ENCODE results near the gene POLE. TPM values are rescaled to one million over a fixed set of nuclear protein-coding genes. Genes with fewer than 3 reads are reported as not detected.

Gene POLE
- polyA plus RNA-seq, 6 donors from 2014 or later, result 1.7 to 8.2 (median 2.6) TPM; not detected in 1

DNA sequence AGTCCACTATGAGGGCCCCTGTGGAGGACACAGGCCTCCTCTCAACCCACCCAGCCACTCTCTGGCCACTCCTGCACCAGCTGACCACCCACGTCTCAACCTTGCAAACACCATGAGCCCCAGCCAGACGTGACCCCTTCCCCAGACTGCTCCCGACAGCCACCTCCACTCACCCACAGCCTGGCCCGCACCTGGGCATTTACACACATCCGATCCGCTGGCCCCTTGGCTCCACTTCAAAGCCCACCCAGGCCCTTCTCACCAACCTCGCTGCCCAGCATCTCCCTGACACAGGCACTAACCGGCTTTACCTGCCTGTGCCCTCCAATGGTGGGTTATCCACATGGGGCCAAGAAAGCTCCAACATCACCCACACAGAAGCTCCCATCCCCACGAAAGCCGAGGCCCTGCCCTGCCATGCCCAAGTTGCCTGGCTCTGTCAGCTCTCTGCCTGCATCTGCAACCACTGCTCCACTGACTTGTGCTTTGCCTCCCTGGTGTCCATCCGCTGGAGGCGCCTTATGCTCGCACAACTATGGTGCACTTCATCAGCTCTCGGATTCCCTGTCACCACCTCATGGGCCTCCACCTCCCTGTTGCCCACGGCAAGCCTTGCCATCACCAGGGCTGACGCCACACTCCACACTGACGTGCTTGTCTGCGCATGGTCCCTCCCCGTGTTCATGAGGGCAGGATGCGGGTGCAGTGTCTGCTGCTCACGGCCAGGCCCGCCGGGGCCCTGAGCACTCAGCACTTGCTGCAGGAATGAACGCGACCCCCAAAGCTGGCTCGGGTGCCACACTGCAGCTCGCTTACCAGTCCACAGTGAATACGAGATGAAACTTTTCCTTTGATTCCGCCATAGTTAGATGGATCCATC lies 51.8 kb downstream of the POLE start:
- DNase-seq (no peak), ATAC-seq (ENCODE audit: low read depth in 2 of 2) (no peak)
- Mint-ChIP-seq H3K4me1 (peaks cover 10 to 16% (median 11%) of the 10 kb centered on the region in 3 donors), H3K9me3 (no peaks in the 10 kb centered on the region), H3K27ac (peak overlapping the region in 2 of 6 donors; percentile 57 to 85), H3K27me3 (no peaks in the 10 kb centered on the region), H3K36me3 (peaks cover 20 to 37% of the 10 kb centered on the region in 2 donors), H3K4me3 (peak overlapping the region in 3 of 8 donors; percentile 5 to 63 (median 22))

GRCh38 chr12:132634411-132634990 lies 52.6 kb downstream of the POLE start:
- Mint-ChIP-seq H3K4me3 (peak overlapping the region in 1 of 8 donors; percentile 25), H3K27me3 (no peaks in the 10 kb centered on the region), H3K27ac (peak overlapping the region in 2 of 6 donors; percentile 33 to 95), H3K36me3 (peaks cover 28 to 45% of the 10 kb centered on the region in 2 donors), H3K4me1 (peaks cover 5 to 16% (median 11%) of the 10 kb centered on the region in 3 donors), H3K9me3 (no peaks in the 10 kb centered on the region)
- ATAC-seq (ENCODE audit: low read depth in 2 of 2), result no peak
- DNase-seq, result no peak

DNA sequence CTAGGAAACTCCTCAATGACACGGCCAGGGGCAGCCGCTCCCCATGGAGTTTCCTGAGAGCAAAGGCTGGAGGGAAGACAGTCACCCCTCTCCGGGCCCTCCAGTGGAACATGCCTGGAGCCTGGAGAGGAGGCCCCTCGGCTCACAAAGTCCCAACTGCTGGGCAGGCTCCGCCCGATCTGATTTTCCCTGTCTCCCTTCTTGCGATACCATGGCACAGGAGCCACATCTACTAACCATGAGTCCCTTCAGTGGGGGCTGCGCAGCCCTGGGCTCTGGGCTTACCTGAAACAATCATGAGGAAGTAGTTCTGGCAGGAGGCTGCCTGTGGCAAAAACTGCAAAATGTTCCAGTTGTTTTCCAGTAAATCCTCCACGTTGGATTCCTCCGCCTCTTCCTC lies 53.2 kb downstream of the POLE start:
- ATAC-seq (ENCODE audit: low read depth in 2 of 2), result no peak
- peaks cover 34 to 47% of the 10 kb centered on the region in 2 donors for H3K36me3 Mint-ChIP-seq
- peaks cover 5 to 16% (median 10%) of the 10 kb centered on the region in 3 donors for H3K4me1 Mint-ChIP-seq
- H3K4me3 Mint-ChIP-seq, result no peak overlapping the region
- no peaks in the 10 kb centered on the region for H3K9me3 Mint-ChIP-seq
- H3K27me3 Mint-ChIP-seq, result no peaks in the 10 kb centered on the region
- H3K27ac Mint-ChIP-seq, result peak overlapping the region in 2 of 6 donors; percentile 29 to 67
- DNase-seq, result no peak

DNA sequence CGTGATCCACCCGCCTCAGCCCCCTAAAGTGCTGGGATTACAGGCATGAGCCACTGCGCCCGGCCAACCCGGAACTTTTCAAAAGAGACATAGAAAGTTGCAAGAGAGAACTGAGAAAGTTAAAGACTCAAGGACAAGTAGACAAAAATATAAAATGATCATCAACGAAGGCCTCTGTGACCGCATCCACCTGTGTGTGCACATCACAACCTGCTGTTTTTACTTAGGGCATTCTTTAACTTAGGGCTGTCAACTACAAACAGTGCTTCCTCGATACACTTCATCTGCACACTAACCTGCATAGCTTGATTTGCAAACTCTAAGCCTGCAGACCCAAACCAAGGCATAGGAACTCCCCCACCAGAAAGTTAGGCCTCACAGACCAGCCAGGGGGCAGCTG lies 53.7 kb downstream of the POLE start:
- peak overlapping the region in 3 of 8 donors; percentile 16 to 35 (median 20) for H3K4me3 Mint-ChIP-seq

GRCh38 chr12:132632521-132633228 lies 54.5 kb downstream of the POLE start:
- Mint-ChIP-seq H3K27me3 (no peaks in the 10 kb centered on the region), H3K4me3 (peak overlapping the region in 4 of 8 donors; percentile 16 to 42 (median 28)), H3K4me1 (peaks cover 5 to 16% (median 8%) of the 10 kb centered on the region in 3 donors), H3K9me3 (no peaks in the 10 kb centered on the region), H3K27ac (peak overlapping the region in 3 of 6 donors; percentile 53 to 84 (median 79)), H3K36me3 (peaks cover 38 to 47% of the 10 kb centered on the region in 2 donors)
- peak; percentile 42 for DNase-seq
- peak; percentile 73 to 76 for ATAC-seq (ENCODE audit: low read depth in 2 of 2)

More for the DNA sequence above, 53.7 kb downstream of the POLE start:
- Mint-ChIP-seq H3K4me1 (peaks cover 5 to 16% (median 8%) of the 10 kb centered on the region in 3 donors), H3K27me3 (no peaks in the 10 kb centered on the region), H3K27ac (peak overlapping the region in 4 of 6 donors; percentile 53 to 84 (median 73)), H3K9me3 (no peaks in the 10 kb centered on the region), H3K36me3 (peaks cover 38 to 47% of the 10 kb centered on the region in 2 donors)
- DNase-seq (no peak), ATAC-seq (ENCODE audit: low read depth in 2 of 2) (peak in 1 of 2 donors; percentile 10)

DNA sequence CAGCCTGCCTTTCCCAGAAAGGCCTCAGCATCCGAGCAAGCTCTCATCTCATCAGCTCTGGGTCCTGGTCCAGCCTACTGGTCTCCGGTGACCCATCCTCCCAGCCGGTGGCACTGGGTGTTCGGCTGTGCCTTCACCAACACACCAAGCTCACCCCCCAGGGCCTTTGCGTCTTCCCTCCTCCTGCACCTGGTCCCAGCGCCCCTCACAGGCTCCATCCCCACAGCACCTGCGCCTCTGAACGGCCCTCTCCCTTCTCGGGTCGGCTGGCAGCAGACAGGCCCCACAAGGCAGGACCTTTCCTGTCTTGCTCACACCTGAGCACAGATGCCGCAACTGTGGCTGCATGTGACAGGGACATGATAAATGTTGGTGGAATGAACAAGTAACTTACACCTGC lies 55.5 kb downstream of the POLE start:
- H3K36me3 Mint-ChIP-seq, result peaks cover 32 to 47% of the 10 kb centered on the region in 2 donors
- DNase-seq, result no peak
- H3K4me3 Mint-ChIP-seq, result peak overlapping the region in 1 of 8 donors; percentile 52
- ATAC-seq (ENCODE audit: low read depth in 2 of 2), result no peak
- no peak overlapping the region for H3K27ac Mint-ChIP-seq
- no peaks in the 10 kb centered on the region for H3K27me3 Mint-ChIP-seq
- H3K4me1 Mint-ChIP-seq, result peaks cover 5 to 16% (median 8%) of the 10 kb centered on the region in 3 donors
- no peaks in the 10 kb centered on the region for H3K9me3 Mint-ChIP-seq

DNA sequence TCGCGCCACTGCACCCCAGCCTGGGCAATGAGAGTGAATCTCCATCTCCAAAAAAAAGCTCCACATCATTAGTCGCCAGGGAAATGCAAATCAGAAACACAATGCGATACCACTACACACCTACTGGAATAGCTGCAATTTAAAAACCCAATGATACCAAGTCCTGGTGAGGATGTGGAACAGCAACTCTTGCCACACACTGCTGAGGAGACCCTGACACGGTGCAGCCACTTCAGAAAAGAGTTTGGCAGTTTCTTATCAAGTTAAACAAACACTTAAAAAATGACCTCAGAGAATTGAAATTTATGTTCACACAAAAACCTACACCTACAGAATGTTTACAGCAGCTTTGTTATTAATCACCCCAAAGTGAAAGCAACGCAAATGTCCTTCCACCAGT lies 56.5 kb downstream of the POLE start:
- Mint-ChIP-seq H3K27me3 (no peaks in the 10 kb centered on the region), H3K27ac (no peak overlapping the region), H3K9me3 (no peaks in the 10 kb centered on the region), H3K36me3 (peaks cover 28 to 41% of the 10 kb centered on the region in 2 donors), H3K4me1 (peaks cover 5 to 16% (median 8%) of the 10 kb centered on the region in 3 donors), H3K4me3 (no peak overlapping the region)
- ATAC-seq (ENCODE audit: low read depth in 2 of 2) (no peak), DNase-seq (no peak)

DNA sequence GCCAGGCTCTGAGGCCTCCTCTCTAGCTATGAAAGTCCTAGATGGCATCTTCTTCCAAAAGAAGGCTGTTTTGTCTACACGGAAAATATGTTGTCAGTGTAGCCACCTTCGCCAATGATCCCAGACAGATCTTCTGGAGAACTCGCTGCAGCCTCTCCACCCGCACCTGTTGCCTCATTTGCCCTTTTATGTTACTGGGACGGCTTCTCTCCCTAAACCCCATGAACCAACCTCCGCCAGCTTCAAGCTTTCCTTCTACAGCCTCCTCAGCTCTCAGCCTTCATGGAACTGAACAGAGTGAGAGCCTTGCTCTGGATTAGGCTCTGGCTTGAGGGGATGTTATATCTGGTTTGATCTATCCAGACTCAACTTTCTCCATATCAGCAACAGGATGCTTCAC lies 57.8 kb downstream of the POLE start:
- no peak for DNase-seq
- no peaks in the 10 kb centered on the region for H3K9me3 Mint-ChIP-seq
- H3K27me3 Mint-ChIP-seq, result no peaks in the 10 kb centered on the region
- ATAC-seq (ENCODE audit: low read depth in 2 of 2), result no peak
- H3K4me1 Mint-ChIP-seq, result peaks cover 0 to 10% (median 5%) of the 10 kb centered on the region in 3 donors
- no peak overlapping the region for H3K4me3 Mint-ChIP-seq
- peaks cover 24 to 35% of the 10 kb centered on the region in 2 donors for H3K36me3 Mint-ChIP-seq
- no peak overlapping the region for H3K27ac Mint-ChIP-seq

- Mint-ChIP-seq H3K4me1 (peaks cover 0 to 6% (median 0%) of the 10 kb centered on the region in 3 donors), H3K36me3 (peaks cover 19 to 20% of the 10 kb centered on the region in 2 donors), H3K9me3 (no peaks in the 10 kb centered on the region), H3K27me3 (no peaks in the 10 kb centered on the region), H3K27ac (no peak overlapping the region), H3K4me3 (no peak overlapping the region)
- no peak for DNase-seq
- no peak for ATAC-seq (ENCODE audit: low read depth in 2 of 2)
These were observed 61.3 kb downstream of the POLE start for GRCh38 chr12:132625731-132626430.

GRCh38 chr12:132624910-132625630 lies 62.1 kb downstream of the POLE start:
- no peaks in the 10 kb centered on the region for H3K9me3 Mint-ChIP-seq
- DNase-seq (no peak), ATAC-seq (ENCODE audit: low read depth in 2 of 2) (no peak)
- peaks cover 0 to 5% (median 0%) of the 10 kb centered on the region in 3 donors for H3K27me3 Mint-ChIP-seq
- no peak overlapping the region for H3K4me3 Mint-ChIP-seq
- peaks cover 16% of the 10 kb centered on the region in 2 donors for H3K36me3 Mint-ChIP-seq
- peak overlapping the region in 1 of 6 donors; percentile 59 for H3K27ac Mint-ChIP-seq
- peaks cover 0 to 6% (median 0%) of the 10 kb centered on the region in 3 donors for H3K4me1 Mint-ChIP-seq

- Mint-ChIP-seq H3K9me3 (no peaks in the 10 kb centered on the region), H3K27me3 (peaks cover 0 to 7% (median 0%) of the 10 kb centered on the region in 3 donors), H3K27ac (no peak overlapping the region), H3K36me3 (peaks cover 8% of the 10 kb centered on the region in 2 donors), H3K4me3 (no peak overlapping the region), H3K4me1 (peaks cover 0 to 6% (median 0%) of the 10 kb centered on the region in 3 donors)
- DNase-seq (no peak), ATAC-seq (ENCODE audit: low read depth in 2 of 2) (no peak)
These were observed 62.8 kb downstream of the POLE start for GRCh38 chr12:132624186-132624855.

All from naive B cell (primary cell).